ENCODE results near the gene FBXO31.

FBXO31 gene

DNA sequence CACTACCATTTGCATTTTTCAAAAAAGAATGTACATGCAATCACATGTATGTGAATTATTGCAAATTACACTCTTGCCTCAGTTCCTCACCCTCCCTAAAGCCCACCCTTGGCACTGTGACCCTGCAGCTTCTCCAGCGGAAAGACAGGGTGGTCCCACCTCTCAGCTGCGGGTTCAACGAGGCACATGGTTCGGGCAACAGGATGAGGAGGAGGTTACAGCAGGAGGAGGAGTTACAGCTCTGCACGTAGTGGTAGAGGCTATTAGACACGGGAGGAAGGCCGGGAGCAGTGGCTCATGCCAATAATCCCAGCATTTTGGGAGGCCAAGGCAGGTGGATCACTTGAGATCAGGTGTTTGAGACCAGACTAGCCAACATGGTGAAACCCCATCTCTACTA is 71.6 kb downstream of the FBXO31 start:
- no peak overlapping the region for H3K4me3 ChIP-seq (ENCODE audit: low read depth, low read length)
- TF ChIP-seq, protein P1, sequence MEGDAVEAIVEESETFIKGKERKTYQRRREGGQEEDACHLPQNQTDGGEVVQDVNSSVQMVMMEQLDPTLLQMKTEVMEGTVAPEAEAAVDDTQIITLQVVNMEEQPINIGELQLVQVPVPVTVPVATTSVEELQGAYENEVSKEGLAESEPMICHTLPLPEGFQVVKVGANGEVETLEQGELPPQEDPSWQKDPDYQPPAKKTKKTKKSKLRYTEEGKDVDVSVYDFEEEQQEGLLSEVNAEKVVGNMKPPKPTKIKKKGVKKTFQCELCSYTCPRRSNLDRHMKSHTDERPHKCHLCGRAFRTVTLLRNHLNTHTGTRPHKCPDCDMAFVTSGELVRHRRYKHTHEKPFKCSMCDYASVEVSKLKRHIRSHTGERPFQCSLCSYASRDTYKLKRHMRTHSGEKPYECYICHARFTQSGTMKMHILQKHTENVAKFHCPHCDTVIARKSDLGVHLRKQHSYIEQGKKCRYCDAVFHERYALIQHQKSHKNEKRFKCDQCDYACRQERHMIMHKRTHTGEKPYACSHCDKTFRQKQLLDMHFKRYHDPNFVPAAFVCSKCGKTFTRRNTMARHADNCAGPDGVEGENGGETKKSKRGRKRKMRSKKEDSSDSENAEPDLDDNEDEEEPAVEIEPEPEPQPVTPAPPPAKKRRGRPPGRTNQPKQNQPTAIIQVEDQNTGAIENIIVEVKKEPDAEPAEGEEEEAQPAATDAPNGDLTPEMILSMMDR (IDR thresholded peaks at IDR 0.05; ENCODE audit: borderline replicate concordance, insufficient read depth, low read depth, low read length): no peak

- no peak overlapping the region for H3K4me3 ChIP-seq (ENCODE audit: low read depth, low read length)
- TF ChIP-seq, protein P1 (IDR thresholded peaks at IDR 0.05; ENCODE audit: borderline replicate concordance, insufficient read depth, low read depth, low read length): no peak
Observed at GRCh38 chr16:87311387-87311786, 72.2 kb downstream of the FBXO31 start.

- H3K4me3 ChIP-seq (ENCODE audit: low read depth, low read length): no peak overlapping the region
- TF ChIP-seq, protein P1 (IDR thresholded peaks at IDR 0.05; ENCODE audit: borderline replicate concordance, insufficient read depth, low read depth, low read length): no peak
Observed at GRCh38 chr16:87310610-87311009, 73.0 kb downstream of the FBXO31 start.

GRCh38 chr16:87309620-87310525 is 73.7 kb downstream of the FBXO31 start:
- TF ChIP-seq, protein P1 (IDR thresholded peaks at IDR 0.05; ENCODE audit: borderline replicate concordance, insufficient read depth, low read depth, low read length): no peak
- no peak overlapping the region for H3K4me3 ChIP-seq (ENCODE audit: low read depth, low read length)

GRCh38 chr16:87308826-87309225 is 74.8 kb downstream of the FBXO31 start:
- TF ChIP-seq, protein P1 (IDR thresholded peaks at IDR 0.05; ENCODE audit: borderline replicate concordance, insufficient read depth, low read depth, low read length): no peak

DNA sequence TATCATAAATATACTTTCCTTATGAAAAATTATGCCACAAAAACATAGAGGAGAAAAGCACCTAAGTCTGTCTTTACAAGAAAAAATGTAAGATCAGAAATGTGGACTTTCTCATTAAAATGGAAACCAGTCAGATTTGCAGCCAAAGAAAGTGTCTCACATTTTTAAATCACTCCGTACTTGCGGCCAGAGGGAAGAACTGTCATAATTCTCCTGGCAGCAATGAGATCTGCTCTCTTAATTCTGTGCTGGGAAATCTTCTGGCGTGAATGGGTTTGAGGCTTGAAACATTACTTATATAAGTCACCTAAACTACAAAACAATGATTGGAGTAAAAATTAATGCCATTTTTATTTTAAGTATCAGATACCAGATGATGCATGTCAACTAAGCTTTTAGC is 77.1 kb downstream of the FBXO31 start:
- TF ChIP-seq, protein P1 (IDR thresholded peaks at IDR 0.05; ENCODE audit: borderline replicate concordance, insufficient read depth, low read depth, low read length): no peak
- H3K4me3 ChIP-seq (ENCODE audit: low read depth, low read length): no peak overlapping the region

More at GRCh38 chr16:87308826-87309225, 74.8 kb downstream of the FBXO31 start:
- no peak overlapping the region for H3K4me3 ChIP-seq (ENCODE audit: low read depth, low read length)

Measured in GM12875 (cell line).